ENCODE measurements around the gene LARGE1. TPM values are rescaled to one million over a fixed set of nuclear protein-coding genes. Genes with fewer than 3 reads are reported as not detected.
A peak's percentile ranks its signal among the peaks of the same experiment; 100 is the strongest.

LARGE1 gene
- total and polyA plus RNA-seq, 2 of the 13 experiments (the other 11 are each of a cell fraction or from before 2014, with no cell fraction given) = 8.4 to 11.0 TPM

DNA sequence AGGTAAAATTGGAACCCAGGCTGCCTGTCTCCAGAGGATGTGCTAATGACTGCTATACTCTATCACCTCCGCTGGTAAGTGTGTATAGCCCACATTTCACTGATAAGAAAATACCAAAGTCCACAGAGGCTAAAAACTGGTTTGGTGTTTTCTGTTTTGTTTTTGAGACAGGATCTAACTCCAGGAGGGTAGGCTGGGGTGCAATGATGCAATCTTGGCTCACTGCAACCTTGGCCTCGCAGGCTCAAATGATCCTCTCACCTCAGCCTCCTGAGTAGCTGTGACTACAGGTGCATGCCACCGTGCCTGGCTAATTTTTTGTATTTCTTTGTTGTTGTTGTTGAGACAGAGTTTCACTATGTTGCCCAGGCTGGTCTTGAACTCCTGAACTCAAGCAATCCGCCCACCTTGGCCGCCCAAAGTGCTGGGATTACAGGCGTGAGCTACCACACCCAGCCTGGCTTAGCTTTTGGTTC lies 409.8 kb downstream of the LARGE1 start (continued):
- TF ChIP-seq, protein P1, sequence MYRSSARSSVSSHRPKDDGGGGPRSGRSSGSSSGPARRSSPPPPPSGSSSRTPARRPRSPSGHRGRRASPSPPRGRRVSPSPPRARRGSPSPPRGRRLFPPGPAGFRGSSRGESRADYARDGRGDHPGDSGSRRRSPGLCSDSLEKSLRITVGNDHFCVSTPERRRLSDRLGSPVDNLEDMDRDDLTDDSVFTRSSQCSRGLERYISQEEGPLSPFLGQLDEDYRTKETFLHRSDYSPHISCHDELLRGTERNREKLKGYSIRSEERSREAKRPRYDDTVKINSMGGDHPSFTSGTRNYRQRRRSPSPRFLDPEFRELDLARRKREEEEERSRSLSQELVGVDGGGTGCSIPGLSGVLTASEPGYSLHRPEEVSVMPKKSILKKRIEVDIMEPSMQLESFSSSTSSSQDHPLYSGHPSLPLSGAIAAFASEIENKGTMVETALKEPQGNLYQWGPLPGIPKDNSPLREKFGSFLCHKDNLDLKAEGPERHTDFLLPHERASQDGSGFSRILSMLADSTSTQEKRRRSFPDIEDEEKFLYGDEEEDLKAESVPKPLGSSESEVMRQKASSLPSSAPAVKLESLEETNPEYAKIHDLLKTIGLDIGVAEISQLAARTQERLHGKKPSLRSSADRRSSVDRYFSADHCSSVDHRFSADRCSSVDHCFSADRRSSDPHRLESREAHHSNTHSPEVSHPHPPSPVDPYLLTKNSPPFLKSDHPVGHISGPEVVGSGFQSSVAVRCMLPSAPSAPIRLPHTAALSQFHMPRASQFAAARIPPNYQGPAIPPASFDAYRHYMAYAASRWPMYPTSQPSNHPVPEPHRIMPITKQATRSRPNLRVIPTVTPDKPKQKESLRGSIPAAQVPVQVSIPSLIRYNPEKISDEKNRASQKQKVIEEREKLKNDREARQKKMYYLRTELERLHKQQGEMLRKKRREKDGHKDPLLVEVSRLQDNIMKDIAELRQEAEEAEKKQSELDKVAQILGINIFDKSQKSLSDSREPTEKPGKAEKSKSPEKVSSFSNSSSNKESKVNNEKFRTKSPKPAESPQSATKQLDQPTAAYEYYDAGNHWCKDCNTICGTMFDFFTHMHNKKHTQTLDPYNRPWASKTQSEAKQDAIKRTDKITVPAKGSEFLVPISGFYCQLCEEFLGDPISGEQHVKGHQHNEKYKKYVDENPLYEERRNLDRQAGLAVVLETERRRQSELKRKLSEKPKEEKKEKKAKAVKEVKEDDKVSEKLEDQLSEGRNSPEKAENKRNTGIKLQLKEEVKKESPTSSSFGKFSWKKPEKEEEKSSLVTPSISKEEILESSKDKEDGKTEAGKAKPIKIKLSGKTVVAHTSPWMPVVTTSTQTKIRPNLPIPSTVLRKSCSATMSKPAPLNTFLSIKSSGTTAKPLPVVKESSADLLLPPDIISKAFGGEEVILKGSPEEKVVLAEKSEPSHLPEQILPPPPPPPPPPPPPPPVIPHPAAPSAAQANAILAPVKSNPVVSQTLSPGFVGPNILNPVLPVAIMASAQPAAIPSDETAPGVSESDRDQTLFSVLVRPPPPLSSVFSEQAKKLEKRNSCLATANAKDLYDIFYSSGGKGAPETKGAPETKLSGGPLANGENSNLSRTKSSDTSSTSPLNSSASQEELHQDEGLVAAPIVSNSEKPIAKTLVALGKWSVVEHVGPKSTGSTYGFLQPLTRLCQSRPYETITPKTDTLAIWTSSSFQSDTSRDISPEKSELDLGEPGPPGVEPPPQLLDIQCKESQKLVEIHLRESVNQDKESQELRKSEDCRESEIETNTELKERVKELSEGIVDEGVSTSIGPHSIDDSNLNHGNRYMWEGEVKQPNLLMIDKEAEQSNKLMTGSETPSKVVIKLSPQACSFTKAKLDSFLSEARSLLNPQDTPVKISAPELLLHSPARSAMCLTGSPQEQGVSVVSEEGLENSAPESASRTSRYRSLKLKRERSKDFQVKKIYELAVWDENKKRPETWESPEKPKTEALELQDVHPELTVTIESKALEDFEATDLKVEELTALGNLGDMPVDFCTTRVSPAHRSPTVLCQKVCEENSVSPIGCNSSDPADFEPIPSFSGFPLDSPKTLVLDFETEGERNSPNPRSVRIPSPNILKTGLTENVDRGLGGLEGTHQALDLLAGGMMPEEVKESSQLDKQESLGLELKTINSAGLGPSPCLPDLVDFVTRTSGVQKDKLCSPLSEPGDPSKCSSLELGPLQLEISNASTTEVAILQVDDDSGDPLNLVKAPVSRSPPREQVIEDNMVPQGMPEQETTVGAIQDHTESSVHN (CRISPR knock-in tag; IDR thresholded peaks at IDR 0.05) = no peak
- TF ChIP-seq ZNF382 (CRISPR knock-in tag; IDR thresholded peaks at IDR 0.05; ENCODE audit: borderline replicate concordance) (no peak), YY1 (IDR thresholded peaks at IDR 0.05; ENCODE audit: insufficient read depth, insufficient replicate concordance, low read depth, low read length) (no peak), ZNF616 (CRISPR knock-in tag; IDR thresholded peaks at IDR 0.05; ENCODE audit: low read depth) (no peak), MYC (CRISPR knock-in tag; IDR thresholded peaks at IDR 0.05; ENCODE audit: borderline replicate concordance) (no peak; the same call in 1 of the 2 replicates), SPEN (CRISPR knock-in tag; IDR thresholded peaks at IDR 0.05; ENCODE audit: low read depth) (peak; percentile 70; the same call in 1 of the 2 replicates), HOXA9 (CRISPR knock-in tag; IDR thresholded peaks at IDR 0.05; ENCODE audit: borderline replicate concordance) (no peak), HCFC1 (IDR thresholded peaks at IDR 0.05; ENCODE audit: low read depth, low read length) (no peak), ZNF766 (CRISPR knock-in tag; IDR thresholded peaks at IDR 0.05; ENCODE audit: borderline replicate concordance) (no peak), THAP7 (CRISPR knock-in tag; IDR thresholded peaks at IDR 0.05) (no peak), NR2F6 (IDR thresholded peaks at IDR 0.05) (peak; percentile 46; the same call in 1 of the 2 replicates), NR2F6 (CRISPR knock-in tag; IDR thresholded peaks at IDR 0.05) (peak; percentile 74), NFYB (CRISPR knock-in tag; IDR thresholded peaks at IDR 0.05) (no peak), ZNF10 (CRISPR knock-in tag; IDR thresholded peaks at IDR 0.05; ENCODE audit: borderline replicate concordance, low read depth) (no peak), MAFF (IDR thresholded peaks at IDR 0.05; ENCODE audit: low read depth, low read length) (no peak), ZNF557 (CRISPR knock-in tag; IDR thresholded peaks at IDR 0.05) (no peak), SMARCE1 (IDR thresholded peaks at IDR 0.05; ENCODE audit: borderline replicate concordance) (no peak), BORCS8-MEF2B (CRISPR knock-in tag; IDR thresholded peaks at IDR 0.05) (no peak), GABPA (IDR thresholded peaks at IDR 0.05; ENCODE audit: low read depth, low read length) (no peak), GABPA (CRISPR knock-in tag; IDR thresholded peaks at IDR 0.05; ENCODE audit: low read depth) (peak; percentile 35), ELF3 (CRISPR knock-in tag; IDR thresholded peaks at IDR 0.05) (peak; percentile 66), EEA1 (CRISPR knock-in tag; IDR thresholded peaks at IDR 0.05; ENCODE audit: borderline replicate concordance) (no peak)
- TF ChIP-seq, protein P2, sequence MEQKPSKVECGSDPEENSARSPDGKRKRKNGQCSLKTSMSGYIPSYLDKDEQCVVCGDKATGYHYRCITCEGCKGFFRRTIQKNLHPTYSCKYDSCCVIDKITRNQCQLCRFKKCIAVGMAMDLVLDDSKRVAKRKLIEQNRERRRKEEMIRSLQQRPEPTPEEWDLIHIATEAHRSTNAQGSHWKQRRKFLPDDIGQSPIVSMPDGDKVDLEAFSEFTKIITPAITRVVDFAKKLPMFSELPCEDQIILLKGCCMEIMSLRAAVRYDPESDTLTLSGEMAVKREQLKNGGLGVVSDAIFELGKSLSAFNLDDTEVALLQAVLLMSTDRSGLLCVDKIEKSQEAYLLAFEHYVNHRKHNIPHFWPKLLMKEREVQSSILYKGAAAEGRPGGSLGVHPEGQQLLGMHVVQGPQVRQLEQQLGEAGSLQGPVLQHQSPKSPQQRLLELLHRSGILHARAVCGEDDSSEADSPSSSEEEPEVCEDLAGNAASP (CRISPR knock-in tag; IDR thresholded peaks at IDR 0.05; ENCODE audit: borderline replicate concordance) = peak; percentile 41; the same call in 1 of the 2 replicates
